Loucy (cell line): ENCODE data around the gene FAAP24.
A peak's percentile ranks its signal among the peaks of the same experiment; 100 is the strongest.

Source experiments
- H2AFZ ChIP-seq: fragments of 200-600 bp; sonication (generic); 2 replicates; pipeline ENCODE4 v1.6.0; 2016; ENCODE audit warnings: antibody characterized with exemption, mild to moderate bottlenecking, low read length, moderate library complexity
- H3F3A ChIP-seq: fragments of 200-600 bp; 2 replicates; pipeline ENCODE4 v1.6.0; 2016; ENCODE audit warnings: antibody characterized with exemption, low read depth, mild to moderate bottlenecking
- H3K27me3 ChIP-seq: fragments of 200-600 bp; sonication (generic); 2 replicates; pipeline ENCODE4 v1.6.1; 2014; ENCODE audit warnings: low read length, mild to moderate bottlenecking; ENCODE audit not compliant: insufficient read depth, poor library complexity, severe bottlenecking
- H3K36me3 ChIP-seq: fragments of 200-600 bp; sonication (generic); 2 replicates; pipeline ENCODE4 v1.6.1; 2016; ENCODE audit warnings: low read length; ENCODE audit not compliant: insufficient read depth
- H3K4me1 ChIP-seq: fragments of 200-600 bp; sonication (generic); 2 replicates; pipeline ENCODE4 v1.5.1; 2014; ENCODE audit warnings: low read length, mild to moderate bottlenecking; ENCODE audit not compliant: insufficient read depth, poor library complexity, severe bottlenecking
- H3K4me2 ChIP-seq: fragments of 200-600 bp; sonication (generic); 2 replicates; pipeline ENCODE4 v1.6.0; 2014; ENCODE audit warnings: antibody characterized with exemption, low read length, low read depth, mild to moderate bottlenecking; ENCODE audit not compliant: poor library complexity, severe bottlenecking
- H3K4me3 ChIP-seq: fragments of 200-600 bp; sonication (generic); 2 replicates; pipeline ENCODE4 v1.5.1; 2014; ENCODE audit warnings: low read length, mild to moderate bottlenecking, mixed read lengths; ENCODE audit not compliant: poor library complexity, severe bottlenecking
- H3K79me2 ChIP-seq: fragments of 200-600 bp; sonication (generic); 2 replicates; pipeline ENCODE4 v1.6.1; 2014; ENCODE audit warnings: low read length; ENCODE audit not compliant: insufficient read depth
- H3K9ac ChIP-seq: fragments of 200-600 bp; sonication (generic); 2 replicates; pipeline ENCODE4 v1.6.0; 2014; ENCODE audit warnings: mild to moderate bottlenecking, low read depth, low read length, moderate library complexity; ENCODE audit not compliant: poor library complexity, severe bottlenecking
- H3K9me2 ChIP-seq: fragments of 200-600 bp; sonication (generic); replicated peaks from 2 replicates; pipeline ENCODE4 v1.6.1; 2016; ENCODE audit warnings: low read depth, low read length, mixed read lengths
- H3K9me3 ChIP-seq: fragments of 200-600 bp; sonication (generic); 2 replicates; pipeline ENCODE4 v1.6.1; 2014; ENCODE audit warnings: mild to moderate bottlenecking, antibody characterized with exemption, low read length, low read depth; ENCODE audit not compliant: insufficient read depth
- H4K20me1 ChIP-seq: fragments of 200-600 bp; sonication (generic); 2 replicates; pipeline ENCODE4 v1.6.0; 2014; ENCODE audit warnings: antibody characterized with exemption, low read length, mild to moderate bottlenecking; ENCODE audit not compliant: insufficient read depth, poor library complexity, severe bottlenecking
- CTCF ChIP-seq: fragments of 200-600 bp; sonication (generic); conservative IDR thresholded peaks from 2 replicates; pipeline ENCODE4 v1.5.1; 2014; ENCODE audit warnings: mild to moderate bottlenecking, antibody characterized with exemption, low read length
- EZH2phosphoT487 ChIP-seq: fragments of 200-600 bp; IDR thresholded peaks from 2 replicates; pipeline ENCODE4 v1.6.1; 2018; ENCODE audit warnings: antibody characterized with exemption, mild to moderate bottlenecking, moderate library complexity, borderline replicate concordance

The FAAP24 gene

DNA sequence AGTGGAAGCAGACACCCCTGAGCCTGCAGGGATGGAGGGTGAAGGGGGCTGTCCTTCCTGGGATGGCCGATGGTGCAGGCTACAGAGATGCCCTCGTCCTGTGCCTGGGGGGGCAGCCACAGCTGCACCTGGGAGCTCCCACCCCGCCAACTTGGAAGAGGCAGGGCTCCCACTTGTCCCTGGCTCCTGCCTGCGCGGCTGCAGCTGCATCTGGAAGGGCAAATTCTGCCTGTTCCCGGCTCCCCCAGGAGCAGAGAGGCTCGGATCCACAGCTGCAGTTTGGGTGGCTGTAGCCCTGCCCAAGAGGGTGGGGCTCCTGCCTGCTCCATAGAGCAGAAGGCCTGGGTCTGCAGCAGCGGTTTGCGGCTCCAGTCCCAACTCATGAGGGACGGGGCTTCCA lies 2.5 kb upstream of the FAAP24 start:
- TF ChIP-seq EZH2phosphoT487 (no peak), CTCF (no peak)
- Histone ChIP-seq H3K79me2 (peaks cover 22% of the 10 kb centered on the region), H3K4me2 (no peak overlapping the region), H3K4me3 (no peak overlapping the region), H3K9me2 (no peaks in the 10 kb centered on the region), H3K36me3 (no peaks in the 10 kb centered on the region), H4K20me1 (no peaks in the 10 kb centered on the region), H3K4me1 (peaks cover 6% of the 10 kb centered on the region), H3F3A (no peaks in the 10 kb centered on the region), H3K9ac (peak overlapping the region; percentile 12), H3K27me3 (no peaks in the 10 kb centered on the region), H2AFZ (no peak overlapping the region), H3K9me3 (no peaks in the 10 kb centered on the region)

DNA sequence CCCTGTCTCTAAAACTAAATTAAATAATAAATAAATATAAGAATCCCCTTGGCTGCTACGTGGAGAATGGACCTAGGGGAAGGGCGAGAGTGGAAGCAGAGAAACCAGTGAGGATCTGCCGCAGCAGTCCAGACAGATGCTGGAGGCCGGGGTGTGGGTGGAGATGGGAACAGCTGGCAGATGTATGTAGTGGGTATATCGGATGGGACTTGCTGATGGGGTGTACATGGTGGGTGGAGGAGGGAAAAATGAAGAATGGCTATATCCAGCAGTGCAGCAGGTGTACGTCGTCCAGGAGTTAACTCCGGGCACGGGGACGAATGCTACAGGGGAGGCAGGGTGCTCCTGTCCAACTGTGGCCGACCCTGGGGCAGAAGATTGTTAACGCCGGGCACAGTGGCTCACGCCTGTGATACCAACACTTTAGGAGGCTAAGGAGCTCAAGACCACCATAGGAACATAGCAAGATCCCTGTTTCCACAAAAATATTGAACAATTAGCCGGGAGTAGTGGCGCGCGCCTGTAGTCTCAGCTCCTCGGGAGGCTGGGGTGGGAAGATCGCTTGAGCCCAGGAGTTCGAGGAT lies 938 bp upstream of the FAAP24 start:
- peak overlapping the region; percentile 94 for H3K4me2 ChIP-seq
- peak overlapping the region; percentile 86 for H2AFZ ChIP-seq

GRCh38 chr19:32976223-32976805 lies 4.3 kb downstream of the FAAP24 start:
- H3K9ac ChIP-seq = no peak overlapping the region
- H2AFZ ChIP-seq = no peak overlapping the region
- no peaks in the 10 kb centered on the region for H3K9me3 ChIP-seq
- H4K20me1 ChIP-seq = no peaks in the 10 kb centered on the region
- peaks cover 4% of the 10 kb centered on the region for H3K79me2 ChIP-seq
- TF ChIP-seq EZH2phosphoT487 (no peak), CTCF (peak; percentile 92)
- no peak overlapping the region for H3K4me2 ChIP-seq
- no peaks in the 10 kb centered on the region for H3K27me3 ChIP-seq
- no peaks in the 10 kb centered on the region for H3K36me3 ChIP-seq
- no peaks in the 10 kb centered on the region for H3F3A ChIP-seq
- no peaks in the 10 kb centered on the region for H3K4me1 ChIP-seq
- H3K9me2 ChIP-seq = no peaks in the 10 kb centered on the region
- H3K4me3 ChIP-seq = no peak overlapping the region

More for the DNA sequence above, 938 bp upstream of the FAAP24 start:
- Histone ChIP-seq H3K9me3 (no peaks in the 10 kb centered on the region), H3K79me2 (peaks cover 22% of the 10 kb centered on the region), H3K9me2 (no peaks in the 10 kb centered on the region), H3K27me3 (no peaks in the 10 kb centered on the region), H3K9ac (peak overlapping the region; percentile 66), H3K4me3 (peak overlapping the region; percentile 95), H3K36me3 (no peaks in the 10 kb centered on the region), H4K20me1 (no peaks in the 10 kb centered on the region), H3K4me1 (peaks cover 6% of the 10 kb centered on the region), H3F3A (no peaks in the 10 kb centered on the region)
- TF ChIP-seq CTCF (no peak), EZH2phosphoT487 (no peak)
